Activated CD8-positive, alpha-beta T cell treated with anti-CD3 and anti-CD28 coated beads, Interleukin-2, amount 10 ng/mL, durations not matched to agents 7 days and 5 days (primary cell): ENCODE measurements around the gene SENP2. TPM values are rescaled to one million over a fixed set of nuclear protein-coding genes. Genes with fewer than 3 reads are reported as not detected.

ENCODE experiments used
- ATAC-seq: fragments of 150-1000 bp; cut with Tn5 transposase; one replicate; pipeline ENCODE4 v1.10.0; 2021; ENCODE audit warnings: moderate library complexity
- CTCF ChIA-PET: fragments of 350-600 bp; sonication (Branson Sonifier 250); formaldehyde crosslinking; loops from one replicate; lab custom pipeline; 2021; ENCODE audit warnings: antibody characterized with exemption; lab: Charles Lee
- POLR2A ChIA-PET: fragments of 350-600 bp; sonication (Branson Sonifier 250); formaldehyde crosslinking; loops from one replicate; lab custom pipeline; 2021; ENCODE audit warnings: antibody characterized with exemption; lab: Charles Lee
- DNase-seq: peaks from one replicate; pipeline ENCODE4 v3.0.0-alpha.2; 2020
- H3K27ac Mint-ChIP-seq: one replicate; pipeline ENCODE4 v1.8.0; 2021; ENCODE audit warnings: mild to moderate bottlenecking, mixed read lengths
- H3K27me3 Mint-ChIP-seq: one replicate; pipeline ENCODE4 v1.8.0; 2021; ENCODE audit warnings: low read depth, mixed read lengths
- H3K36me3 Mint-ChIP-seq: one replicate; pipeline ENCODE4 v1.8.0; 2021; ENCODE audit warnings: low read depth, mixed read lengths
- H3K4me1 Mint-ChIP-seq: one replicate; pipeline ENCODE4 v1.8.0; 2021; ENCODE audit warnings: low read depth, mixed read lengths
- H3K4me3 Mint-ChIP-seq: one replicate; pipeline ENCODE4 v1.8.0; 2021; ENCODE audit warnings: mild to moderate bottlenecking, mixed read lengths
- H3K9me3 Mint-ChIP-seq: one replicate; pipeline ENCODE4 v1.8.0; 2022; ENCODE audit warnings: mixed read lengths; ENCODE audit not compliant: insufficient read depth
- total RNA-seq, 2 experiments: library from RNA; stranded (reverse); gene quantifications; one replicate each; pipeline ENCODE4 v1.2.3, GENCODE V29; 2021

The SENP2 gene
- total RNA-seq, 2 experiments from 2014 or later: 27.5 to 28.9 TPM

- Mint-ChIP-seq H3K27me3 (peaks cover 3% of the 10 kb centered on the region), H3K4me3 (no peak overlapping the region), H3K9me3 (no peaks in the 10 kb centered on the region), H3K27ac (no peak overlapping the region), H3K36me3 (no peaks in the 10 kb centered on the region), H3K4me1 (no peaks in the 10 kb centered on the region)
- DNase-seq (no peak), ATAC-seq (no peak)
- CTCF ChIA-PET: interaction anchor here (0.7 to 2.0 kb wide), 3 partner anchors 12 to 120 kb away, joined by 3 to 10 read pairs (median 3); no protein-coding TSS in a partner anchor
- POLR2A ChIA-PET: no interaction called here
These were observed 62.3 kb downstream of the SENP2 start for GRCh38 chr3:185648396-185648795.

- ChIA-PET POLR2A (interaction anchor here (0.6 kb wide), 1 partner anchor 9 kb away, joined by 3 read pairs; no protein-coding TSS in a partner anchor), CTCF (interaction anchor here (2.0 to 3.3 kb wide), 2 partner anchors 11 kb away, joined by 10 to 19 read pairs; no protein-coding TSS in a partner anchor)
- Mint-ChIP-seq H3K36me3 (no peaks in the 10 kb centered on the region), H3K27ac (no peak overlapping the region), H3K27me3 (peaks cover 3% of the 10 kb centered on the region), H3K9me3 (no peaks in the 10 kb centered on the region), H3K4me1 (no peaks in the 10 kb centered on the region), H3K4me3 (no peak overlapping the region)
- DNase-seq (no peak), ATAC-seq (no peak)
These were observed 63.3 kb downstream of the SENP2 start for GRCh38 chr3:185649414-185649813.

GRCh38 chr3:185651971-185652370, 65.9 kb downstream of the SENP2 start:
- H3K36me3 Mint-ChIP-seq: no peaks in the 10 kb centered on the region

GRCh38 chr3:185653949-185654757, 68.1 kb downstream of the SENP2 start:
- no peaks in the 10 kb centered on the region for H3K9me3 Mint-ChIP-seq

More at GRCh38 chr3:185651971-185652370, 65.9 kb downstream of the SENP2 start:
- DNase-seq (no peak), ATAC-seq (no peak)
- H3K4me1 Mint-ChIP-seq: no peaks in the 10 kb centered on the region
- H3K4me3 Mint-ChIP-seq: no peak overlapping the region
- ChIA-PET POLR2A (no interaction called here), CTCF (interaction anchor here (3.3 kb wide), 1 partner anchor 9 kb away, joined by 19 read pairs; no protein-coding TSS in a partner anchor)
- no peaks in the 10 kb centered on the region for H3K9me3 Mint-ChIP-seq
- H3K27me3 Mint-ChIP-seq: no peaks in the 10 kb centered on the region
- H3K27ac Mint-ChIP-seq: no peak overlapping the region

GRCh38 chr3:185654758-185655145, 68.7 kb downstream of the SENP2 start:
- no peaks in the 10 kb centered on the region for H3K9me3 Mint-ChIP-seq
- no peaks in the 10 kb centered on the region for H3K4me1 Mint-ChIP-seq
- DNase-seq: no peak
- ChIA-PET CTCF (no interaction called here), POLR2A (no interaction called here)
- H3K27ac Mint-ChIP-seq: no peak overlapping the region
- no peak overlapping the region for H3K4me3 Mint-ChIP-seq
- no peaks in the 10 kb centered on the region for H3K36me3 Mint-ChIP-seq
- no peak for ATAC-seq
- no peaks in the 10 kb centered on the region for H3K27me3 Mint-ChIP-seq

More at GRCh38 chr3:185653949-185654757, 68.1 kb downstream of the SENP2 start:
- DNase-seq: no peak
- H3K4me3 Mint-ChIP-seq: no peak overlapping the region
- ATAC-seq: no peak
- H3K27me3 Mint-ChIP-seq: no peaks in the 10 kb centered on the region
- CTCF ChIA-PET: no interaction called here
- H3K27ac Mint-ChIP-seq: no peak overlapping the region
- H3K4me1 Mint-ChIP-seq: no peaks in the 10 kb centered on the region
- no peaks in the 10 kb centered on the region for H3K36me3 Mint-ChIP-seq
- POLR2A ChIA-PET: no interaction called here

GRCh38 chr3:185655426-185656320, 69.6 kb downstream of the SENP2 start:
- ChIA-PET POLR2A (no interaction called here), CTCF (no interaction called here)
- DNase-seq: no peak

GRCh38 chr3:185656321-185656840, 70.3 kb downstream of the SENP2 start:
- Mint-ChIP-seq H3K27me3 (no peaks in the 10 kb centered on the region), H3K36me3 (no peaks in the 10 kb centered on the region), H3K4me1 (no peaks in the 10 kb centered on the region), H3K9me3 (no peaks in the 10 kb centered on the region), H3K27ac (no peak overlapping the region), H3K4me3 (no peak overlapping the region)
- DNase-seq: no peak
- ATAC-seq: no peak
- POLR2A ChIA-PET: no interaction called here
- CTCF ChIA-PET: no interaction called here

More at GRCh38 chr3:185655426-185656320, 69.6 kb downstream of the SENP2 start:
- no peaks in the 10 kb centered on the region for H3K27me3 Mint-ChIP-seq
- H3K27ac Mint-ChIP-seq: no peak overlapping the region
- no peak overlapping the region for H3K4me3 Mint-ChIP-seq
- H3K4me1 Mint-ChIP-seq: no peaks in the 10 kb centered on the region
- no peak for ATAC-seq
- no peaks in the 10 kb centered on the region for H3K9me3 Mint-ChIP-seq
- no peaks in the 10 kb centered on the region for H3K36me3 Mint-ChIP-seq

- no peaks in the 10 kb centered on the region for H3K36me3 Mint-ChIP-seq
- POLR2A ChIA-PET: no interaction called here
- H3K4me3 Mint-ChIP-seq: no peak overlapping the region
- DNase-seq (no peak), ATAC-seq (no peak)
- peaks cover 4% of the 10 kb centered on the region for H3K4me1 Mint-ChIP-seq
- no peak overlapping the region for H3K27ac Mint-ChIP-seq
- H3K9me3 Mint-ChIP-seq: no peaks in the 10 kb centered on the region
- H3K27me3 Mint-ChIP-seq: peaks cover 3% of the 10 kb centered on the region
- CTCF ChIA-PET: no interaction called here
These were observed 71.1 kb downstream of the SENP2 start for GRCh38 chr3:185657211-185657610.

GRCh38 chr3:185657691-185658503, 71.8 kb downstream of the SENP2 start:
- no peak overlapping the region for H3K27ac Mint-ChIP-seq
- peaks cover 5% of the 10 kb centered on the region for H3K27me3 Mint-ChIP-seq
- ChIA-PET POLR2A (interaction anchor here (0.5 kb wide), 1 partner anchor 8 kb away, joined by 3 read pairs; no protein-coding TSS in a partner anchor), CTCF (interaction anchor here (1.4 kb wide), 1 partner anchor 325 kb away, joined by 3 read pairs; no protein-coding TSS in a partner anchor)
- peaks cover 4% of the 10 kb centered on the region for H3K4me1 Mint-ChIP-seq
- DNase-seq (no peak), ATAC-seq (no peak)
- H3K9me3 Mint-ChIP-seq: no peaks in the 10 kb centered on the region
- no peaks in the 10 kb centered on the region for H3K36me3 Mint-ChIP-seq
- H3K4me3 Mint-ChIP-seq: no peak overlapping the region

- Mint-ChIP-seq H3K36me3 (no peaks in the 10 kb centered on the region), H3K9me3 (no peaks in the 10 kb centered on the region), H3K4me1 (peaks cover 4% of the 10 kb centered on the region), H3K27ac (no peak overlapping the region), H3K27me3 (peaks cover 8% of the 10 kb centered on the region), H3K4me3 (no peak overlapping the region)
- POLR2A ChIA-PET: interaction anchor here (0.5 kb wide), 1 partner anchor 9 kb away, joined by 3 read pairs; no protein-coding TSS in a partner anchor
- DNase-seq (no peak), ATAC-seq (no peak)
- CTCF ChIA-PET: interaction anchor here (1.4 to 3.9 kb wide), 3 partner anchors 15 to 325 kb away, joined by 3 to 41 read pairs (median 14); no protein-coding TSS in a partner anchor
These were observed 72.4 kb downstream of the SENP2 start for GRCh38 chr3:185658504-185658912.

GRCh38 chr3:185658943-185659342, 72.8 kb downstream of the SENP2 start:
- CTCF ChIA-PET: interaction anchor here (1.4 to 3.9 kb wide), 6 partner anchors 12 to 324 kb away, joined by 3 to 59 read pairs (median 24); no protein-coding TSS in a partner anchor

More at GRCh38 chr3:185658943-185659342, 72.8 kb downstream of the SENP2 start:
- Mint-ChIP-seq H3K27ac (no peak overlapping the region), H3K36me3 (no peaks in the 10 kb centered on the region), H3K27me3 (peaks cover 9% of the 10 kb centered on the region), H3K4me3 (no peak overlapping the region), H3K9me3 (no peaks in the 10 kb centered on the region), H3K4me1 (peaks cover 4% of the 10 kb centered on the region)
- ATAC-seq (no peak), DNase-seq (no peak)
- POLR2A ChIA-PET: no interaction called here
